ENCODE results near the gene HJV. TPM values are rescaled to one million over a fixed set of nuclear protein-coding genes. Genes with fewer than 3 reads are reported as not detected.
"Not testable (repeated sequence)": the region's sequence is repeated elsewhere in the genome, so short reads cannot be mapped to it uniquely, and the experiment has no call there.

Gene HJV
- total RNA-seq, 2 donors from 2014 or later: 1.2 TPM; not detected in 1

DNA sequence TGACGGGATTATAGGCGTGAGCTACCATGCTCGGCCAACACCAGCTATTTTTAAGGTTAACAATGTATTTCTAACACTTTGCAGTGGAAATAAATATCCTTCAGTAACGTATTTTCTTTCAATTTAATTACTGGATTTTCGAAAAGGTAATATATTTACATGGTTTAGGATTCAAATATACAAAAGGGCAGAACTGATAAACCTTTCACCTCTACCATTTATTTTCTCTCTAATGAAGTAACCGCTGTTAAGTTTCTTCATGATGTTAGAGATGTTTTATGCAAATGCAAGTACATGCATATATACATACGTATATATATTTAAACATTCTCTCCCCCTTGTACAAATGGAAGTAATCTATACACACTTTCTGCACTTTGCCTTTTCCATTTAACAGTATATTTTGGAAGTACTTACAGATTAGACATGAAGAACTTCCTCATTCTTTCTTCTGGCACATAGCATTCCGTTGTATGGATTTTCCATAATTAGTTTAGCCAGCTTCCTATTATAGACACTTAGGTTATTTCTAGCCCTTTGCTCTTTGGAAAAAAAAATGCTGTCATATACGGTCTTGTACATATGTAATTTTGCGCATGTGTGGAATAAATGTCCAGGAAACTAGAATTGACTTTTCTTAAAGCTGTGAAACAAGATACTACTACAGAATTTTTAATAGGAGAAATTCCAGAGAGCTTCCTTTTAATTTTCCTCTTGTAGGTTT is 14.9 kb upstream of the HJV start:
- H3K4me3 ChIP-seq: peak overlapping the region; percentile 14 to 55
- no peaks in the 10 kb centered on the region for H3K9me3 ChIP-seq
- 4% methylated on average over 10 of the region's 10 CpGs for WGBS
- H3K27ac ChIP-seq: peak overlapping the region; percentile 89 to 92
- peaks cover 2% of the 10 kb centered on the region for H3K4me1 ChIP-seq (replicated peaks)
- H3K27me3 ChIP-seq (replicated peaks; ENCODE audit: insufficient read depth): no peaks in the 10 kb centered on the region
- DNase-seq (ENCODE audit: low spot score): no peak
- intact Hi-C loops (cut with DNase I): loop anchor here (5.0 kb wide), 1 partner anchor 74 kb away; the partner anchor contains the start of genes ANKRD34A and POLR3GL
- TF ChIP-seq POLR2A (IDR thresholded peaks at IDR 0.05) (no peak), POLR2AphosphoS5 (IDR thresholded peaks at IDR 0.05) (no peak)
- TF ChIP-seq, protein P1, sequence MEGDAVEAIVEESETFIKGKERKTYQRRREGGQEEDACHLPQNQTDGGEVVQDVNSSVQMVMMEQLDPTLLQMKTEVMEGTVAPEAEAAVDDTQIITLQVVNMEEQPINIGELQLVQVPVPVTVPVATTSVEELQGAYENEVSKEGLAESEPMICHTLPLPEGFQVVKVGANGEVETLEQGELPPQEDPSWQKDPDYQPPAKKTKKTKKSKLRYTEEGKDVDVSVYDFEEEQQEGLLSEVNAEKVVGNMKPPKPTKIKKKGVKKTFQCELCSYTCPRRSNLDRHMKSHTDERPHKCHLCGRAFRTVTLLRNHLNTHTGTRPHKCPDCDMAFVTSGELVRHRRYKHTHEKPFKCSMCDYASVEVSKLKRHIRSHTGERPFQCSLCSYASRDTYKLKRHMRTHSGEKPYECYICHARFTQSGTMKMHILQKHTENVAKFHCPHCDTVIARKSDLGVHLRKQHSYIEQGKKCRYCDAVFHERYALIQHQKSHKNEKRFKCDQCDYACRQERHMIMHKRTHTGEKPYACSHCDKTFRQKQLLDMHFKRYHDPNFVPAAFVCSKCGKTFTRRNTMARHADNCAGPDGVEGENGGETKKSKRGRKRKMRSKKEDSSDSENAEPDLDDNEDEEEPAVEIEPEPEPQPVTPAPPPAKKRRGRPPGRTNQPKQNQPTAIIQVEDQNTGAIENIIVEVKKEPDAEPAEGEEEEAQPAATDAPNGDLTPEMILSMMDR (IDR thresholded peaks at IDR 0.05): no peak
- H3K36me3 ChIP-seq: no peaks in the 10 kb centered on the region

DNA sequence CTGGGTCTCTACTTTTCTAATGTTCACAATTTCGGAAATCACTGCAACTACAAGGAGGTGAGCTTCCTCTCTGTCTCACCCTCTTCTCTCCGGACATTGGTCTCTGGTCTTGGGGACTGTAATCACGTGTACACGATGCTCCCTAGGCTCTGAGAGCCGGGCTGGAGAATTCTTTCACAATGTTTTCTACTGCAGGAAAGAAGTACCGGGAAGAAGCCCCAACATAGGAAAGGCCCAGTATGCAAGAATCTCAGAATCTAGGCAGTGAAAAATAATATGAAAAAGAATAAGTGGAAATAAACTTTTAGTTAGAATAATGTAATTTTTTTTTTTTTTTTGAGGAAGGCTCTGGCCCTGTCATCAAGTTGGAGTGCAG is 13.5 kb upstream of the HJV start:
- peak overlapping the region in 1 of 2 donors; percentile 89 for H3K27ac ChIP-seq
- H3K36me3 ChIP-seq: no peaks in the 10 kb centered on the region
- no peaks in the 10 kb centered on the region for H3K27me3 ChIP-seq (replicated peaks; ENCODE audit: insufficient read depth)
- peaks cover 2% of the 10 kb centered on the region for H3K4me1 ChIP-seq (replicated peaks)
- no peak for DNase-seq (ENCODE audit: low spot score)
- no peaks in the 10 kb centered on the region for H3K9me3 ChIP-seq
- TF ChIP-seq POLR2AphosphoS5 (IDR thresholded peaks at IDR 0.05) (no peak), POLR2A (IDR thresholded peaks at IDR 0.05) (no peak)
- TF ChIP-seq, protein P1 (IDR thresholded peaks at IDR 0.05): no peak
- H3K4me3 ChIP-seq: peak overlapping the region in 1 of 2 donors; percentile 14
- WGBS: 35% methylated on average over 6 of the region's 6 CpGs
- intact Hi-C loops (cut with DNase I): loop anchor here (5.0 kb wide), 1 partner anchor 73 kb away; the partner anchor contains the start of genes ANKRD34A and POLR3GL

DNA sequence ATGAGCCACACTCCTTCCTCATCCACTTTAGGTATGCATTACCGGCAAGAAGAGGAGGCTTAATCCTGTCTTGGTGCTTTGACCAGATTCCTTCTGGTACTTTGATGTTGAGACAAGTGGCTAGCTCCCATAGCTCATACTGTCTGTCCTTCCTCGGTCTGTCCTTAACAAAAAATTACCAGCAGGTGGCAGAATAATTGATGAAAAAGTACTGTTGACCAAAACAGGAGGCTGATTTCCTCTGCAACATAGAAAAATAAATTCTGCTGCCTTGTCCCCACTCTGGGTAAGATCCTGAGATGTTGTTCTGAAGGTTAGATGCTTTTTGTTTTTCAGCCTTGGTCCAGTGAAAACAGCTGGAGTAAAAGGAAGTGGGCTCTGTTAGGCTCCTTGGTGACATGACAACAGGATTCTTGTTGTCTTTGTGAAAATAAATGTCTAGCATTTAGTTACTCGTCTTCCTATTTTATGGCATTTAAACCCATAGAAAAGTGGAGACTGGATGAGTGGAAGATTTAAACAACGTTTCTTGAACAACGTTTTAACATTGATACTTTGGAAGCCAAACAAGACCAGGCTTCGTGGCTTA is 11.2 kb upstream of the HJV start:
- intact Hi-C loops (cut with DNase I): no loop called here
- no peak for DNase-seq (ENCODE audit: low spot score)
- H3K9me3 ChIP-seq: no peaks in the 10 kb centered on the region
- TF ChIP-seq POLR2A (IDR thresholded peaks at IDR 0.05): no peak
- TF ChIP-seq, protein P1 (IDR thresholded peaks at IDR 0.05): peak in 3 of 4 experiments; percentile 37 to 53 (median 43)
- H3K27me3 ChIP-seq (replicated peaks; ENCODE audit: insufficient read depth): no peaks in the 10 kb centered on the region
- H3K36me3 ChIP-seq: no peaks in the 10 kb centered on the region
- H3K4me1 ChIP-seq (replicated peaks): peaks cover 2% of the 10 kb centered on the region
- WGBS: 56% methylated on average over 6 of the region's 6 CpGs
- no peak overlapping the region for H3K27ac ChIP-seq
- H3K4me3 ChIP-seq: no peak overlapping the region

DNA sequence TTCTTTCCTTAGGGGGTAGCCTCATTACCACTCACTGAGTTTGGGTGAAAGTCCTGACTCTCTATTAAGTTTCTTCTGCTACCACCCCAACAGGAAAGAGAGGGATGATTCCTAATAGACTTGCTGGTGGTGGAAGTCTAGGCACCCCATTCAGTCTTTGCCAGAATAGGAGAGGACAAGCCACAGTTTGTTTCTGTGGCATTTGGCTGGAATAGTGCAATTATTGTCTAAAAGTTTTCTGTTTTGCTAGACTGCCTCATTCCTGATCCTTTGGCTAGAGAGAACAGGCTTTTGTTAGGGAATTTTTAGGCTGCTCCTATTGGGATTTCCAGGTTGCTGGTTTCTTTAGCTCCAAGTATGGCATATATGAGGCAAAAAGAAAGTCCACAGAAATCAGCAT is 9.9 kb upstream of the HJV start:
- H3K27me3 ChIP-seq (replicated peaks; ENCODE audit: insufficient read depth): no peaks in the 10 kb centered on the region
- TF ChIP-seq, protein P1 (IDR thresholded peaks at IDR 0.05): no peak
- TF ChIP-seq POLR2AphosphoS5 (IDR thresholded peaks at IDR 0.05): no peak
- TF ChIP-seq POLR2A (IDR thresholded peaks at IDR 0.05): no peak
- H3K36me3 ChIP-seq: no peaks in the 10 kb centered on the region
- no peak overlapping the region for H3K4me3 ChIP-seq
- peaks cover 2% of the 10 kb centered on the region for H3K4me1 ChIP-seq (replicated peaks)
- DNase-seq (ENCODE audit: low spot score): no peak
- intact Hi-C loops (cut with DNase I): no loop called here
- H3K9me3 ChIP-seq: no peaks in the 10 kb centered on the region
- H3K27ac ChIP-seq: no peak overlapping the region

DNA sequence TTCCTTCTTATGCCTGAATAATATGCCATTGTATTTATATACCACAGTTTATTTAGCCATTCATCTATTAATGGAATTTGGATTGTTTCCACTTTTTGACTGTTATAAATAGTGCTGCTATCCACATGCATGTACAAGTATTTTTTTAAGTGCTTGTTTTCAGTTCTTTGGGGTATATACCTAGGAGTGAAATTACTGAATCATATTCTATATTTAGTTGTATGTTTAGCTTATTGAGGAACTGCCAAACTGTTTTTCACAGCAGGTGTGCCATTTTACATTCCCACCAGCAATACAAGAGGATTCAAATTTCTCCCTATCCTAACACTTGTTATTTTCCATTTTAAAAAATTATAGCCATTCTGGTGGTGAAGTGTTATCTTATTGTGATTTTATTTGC is 7.6 kb upstream of the HJV start:
- Histone ChIP-seq H3K36me3 (no peaks in the 10 kb centered on the region), H3K27ac (no peak overlapping the region), H3K9me3 (no peaks in the 10 kb centered on the region), H3K4me3 (no peak overlapping the region), H3K27me3 (replicated peaks; ENCODE audit: insufficient read depth) (no peaks in the 10 kb centered on the region), H3K4me1 (replicated peaks) (no peaks in the 10 kb centered on the region)
- DNase-seq (ENCODE audit: low spot score): no peak
- intact Hi-C loops (cut with DNase I): no loop called here
- TF ChIP-seq, protein P1 (IDR thresholded peaks at IDR 0.05): no peak
- TF ChIP-seq POLR2AphosphoS5 (IDR thresholded peaks at IDR 0.05): no peak
- no peak for TF ChIP-seq POLR2A (IDR thresholded peaks at IDR 0.05)

DNA sequence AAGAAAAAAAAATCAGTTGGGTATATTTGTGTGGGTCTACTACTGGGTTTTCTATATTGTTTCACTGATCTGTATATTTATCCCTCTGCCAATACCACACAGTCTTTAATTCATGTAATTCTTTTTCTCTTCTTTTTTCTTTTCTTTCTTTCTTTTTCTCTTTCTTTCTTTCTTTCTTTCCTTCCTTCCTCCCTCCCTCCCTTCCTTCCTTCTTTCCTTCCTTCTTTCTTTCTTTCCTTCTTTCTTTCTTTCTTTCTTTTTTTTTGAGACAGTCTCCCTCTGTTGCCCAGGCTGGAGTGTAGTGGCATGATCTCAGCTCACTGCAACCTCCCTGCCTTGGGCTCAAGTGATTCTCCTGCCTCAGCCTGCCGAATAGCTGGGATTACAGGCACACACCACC is 5.1 kb upstream of the HJV start:
- DNase-seq (ENCODE audit: low spot score); H3K27me3 ChIP-seq (replicated peaks; ENCODE audit: insufficient read depth); H3K36me3 ChIP-seq; H3K9me3 ChIP-seq; H3K4me3 ChIP-seq; H3K4me1 ChIP-seq (replicated peaks); intact Hi-C loops (cut with DNase I); H3K27ac ChIP-seq: not testable (repeated sequence)
- WGBS: 60% methylated on average over 1 of the region's 1 CpG

DNA sequence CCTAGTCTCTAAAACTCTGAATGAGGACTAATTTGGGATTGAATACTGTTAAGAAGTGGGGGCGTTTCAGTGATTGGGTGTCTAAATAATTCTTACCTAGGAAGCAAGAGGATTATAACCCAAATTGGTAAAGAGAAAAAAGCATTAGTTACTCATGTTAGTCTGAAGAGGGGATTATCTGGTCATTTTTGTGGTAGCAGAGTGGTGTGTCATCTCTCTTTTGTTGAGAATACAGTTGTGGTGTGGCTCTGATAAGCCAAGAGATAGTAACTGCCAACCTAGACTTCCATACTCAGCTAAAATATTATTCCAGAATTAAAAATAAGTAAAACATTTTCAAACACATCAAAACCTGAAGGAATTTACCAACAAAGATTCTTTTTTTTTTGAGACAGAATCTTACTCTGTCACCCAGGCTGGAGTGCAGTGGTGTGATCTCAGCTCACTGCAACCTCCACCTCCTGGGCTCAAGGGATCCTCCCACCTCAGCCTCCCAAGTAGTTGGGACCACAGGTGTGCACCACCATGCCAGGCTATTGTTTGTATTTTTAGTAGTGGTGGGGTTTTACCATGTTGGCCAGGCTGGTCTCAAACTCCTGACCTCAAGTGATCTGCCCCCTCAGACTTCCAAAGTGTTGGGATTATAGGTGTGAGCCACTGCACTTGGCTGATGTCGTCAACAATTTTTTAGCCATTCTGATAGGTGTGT is 4.4 kb upstream of the HJV start:
- WGBS: 87% methylated on average over 2 of the region's 2 CpGs
- H3K36me3 ChIP-seq; H3K9me3 ChIP-seq; intact Hi-C loops (cut with DNase I); H3K27ac ChIP-seq; H3K4me3 ChIP-seq; DNase-seq (ENCODE audit: low spot score); H3K4me1 ChIP-seq (replicated peaks); H3K27me3 ChIP-seq (replicated peaks; ENCODE audit: insufficient read depth): not testable (repeated sequence)
